K562 (cell line): Measurements from ENCODE around the gene PAH.

Experiments used
- HMG20A ChIP-seq: fragments of 450-650 bp; formaldehyde crosslinking; conservative IDR thresholded peaks from 2 replicates; pipeline ENCODE4 v1.4.0; 2020; ENCODE audit warnings: mild to moderate bottlenecking, mixed read lengths
- MTA3 ChIP-seq: fragments of 450-650 bp; formaldehyde crosslinking; IDR thresholded peaks from 2 replicates; pipeline ENCODE4 v1.6.1; 2017; ENCODE audit warnings: mild to moderate bottlenecking, borderline replicate concordance

- TF ChIP-seq MTA3 (no peak), HMG20A (CRISPR knock-in tag) (no peak)
Measured at GRCh38 chr12:102902093-102902492, 15.0 kb downstream of the PAH start.
